Measurements from ENCODE around the gene KIAA1958. TPM values are rescaled to one million over a fixed set of nuclear protein-coding genes. Genes with fewer than 3 reads are reported as not detected.

KIAA1958 gene
- total RNA-seq, 1 experiment from 2014 or later = 18.5 TPM

GRCh38 chr9:112479221-112479620, 7.4 kb upstream of the KIAA1958 start:
- no peaks in the 10 kb centered on the region for H3K9me3 ChIP-seq (ENCODE audit: control insufficient read depth in 1 of 2, insufficient read depth in 1 of 2, low read depth in 1 of 2, low read length in 2 of 2)
- no peaks in the 10 kb centered on the region for H3K9me2 ChIP-seq (ENCODE audit: insufficient read depth)
- no peaks in the 10 kb centered on the region for H3K4me1 ChIP-seq (ENCODE audit: control insufficient read depth in 1 of 2, insufficient read depth in 2 of 2, low read length in 2 of 2)
- H3K79me2 ChIP-seq (ENCODE audit: insufficient read depth, low read length) = no peaks in the 10 kb centered on the region
- no peak overlapping the region for H2AFZ ChIP-seq (ENCODE audit: low read depth, low read length, poor library complexity, severe bottlenecking)
- no TSS peak for BruUV-seq (replicated peaks)
- RAD21 ChIA-PET (ENCODE audit: low non-redundant PET in 1 of 2, low total read pairs in 2 of 2, uncharacterized antibody in 2 of 2, unreplicated experiment in 2 of 2) = no interaction called here
- TF ChIP-seq RAD21 (IDR thresholded peaks at IDR 0.05; ENCODE audit: low read depth) (no peak), POLR2A (IDR thresholded peaks at IDR 0.05; ENCODE audit: borderline replicate concordance, extremely low read depth, insufficient read depth, insufficient read length) (no peak), YY1 (IDR thresholded peaks at IDR 0.05; ENCODE audit: extremely low read depth, insufficient replicate concordance, low read depth, low read length) (no peak), SP1 (IDR thresholded peaks at IDR 0.05; ENCODE audit: low read depth) (no peak), ZFX (IDR thresholded peaks at IDR 0.05) (no peak), SIN3A (IDR thresholded peaks at IDR 0.05; ENCODE audit: low read depth) (no peak), ELF1 (IDR thresholded peaks at IDR 0.05; ENCODE audit: borderline replicate concordance, low read depth) (no peak), CEBPB (IDR thresholded peaks at IDR 0.05; ENCODE audit: low read depth) (no peak), SRF (IDR thresholded peaks at IDR 0.05; ENCODE audit: low read depth) (no peak), ZNF274 (IDR thresholded peaks at IDR 0.05; ENCODE audit: low read depth, low read length) (no peak), POLR2AphosphoS5 (IDR thresholded peaks at IDR 0.05; ENCODE audit: low read depth, low read length) (no peak), ZBTB33 (IDR thresholded peaks at IDR 0.05; ENCODE audit: extremely low read depth, insufficient replicate concordance, low read length) (no peak), EZH2phosphoT487 (IDR thresholded peaks at IDR 0.05; ENCODE audit: borderline replicate concordance) (no peak), EZH2 (IDR thresholded peaks at IDR 0.05) (no peak), TCF7L2 (IDR thresholded peaks at IDR 0.05; ENCODE audit: borderline replicate concordance, extremely low read depth, insufficient read depth, insufficient read length) (no peak), CBX3 (IDR thresholded peaks at IDR 0.05; ENCODE audit: low read depth) (no peak)
- TF ChIP-seq, protein P1, sequence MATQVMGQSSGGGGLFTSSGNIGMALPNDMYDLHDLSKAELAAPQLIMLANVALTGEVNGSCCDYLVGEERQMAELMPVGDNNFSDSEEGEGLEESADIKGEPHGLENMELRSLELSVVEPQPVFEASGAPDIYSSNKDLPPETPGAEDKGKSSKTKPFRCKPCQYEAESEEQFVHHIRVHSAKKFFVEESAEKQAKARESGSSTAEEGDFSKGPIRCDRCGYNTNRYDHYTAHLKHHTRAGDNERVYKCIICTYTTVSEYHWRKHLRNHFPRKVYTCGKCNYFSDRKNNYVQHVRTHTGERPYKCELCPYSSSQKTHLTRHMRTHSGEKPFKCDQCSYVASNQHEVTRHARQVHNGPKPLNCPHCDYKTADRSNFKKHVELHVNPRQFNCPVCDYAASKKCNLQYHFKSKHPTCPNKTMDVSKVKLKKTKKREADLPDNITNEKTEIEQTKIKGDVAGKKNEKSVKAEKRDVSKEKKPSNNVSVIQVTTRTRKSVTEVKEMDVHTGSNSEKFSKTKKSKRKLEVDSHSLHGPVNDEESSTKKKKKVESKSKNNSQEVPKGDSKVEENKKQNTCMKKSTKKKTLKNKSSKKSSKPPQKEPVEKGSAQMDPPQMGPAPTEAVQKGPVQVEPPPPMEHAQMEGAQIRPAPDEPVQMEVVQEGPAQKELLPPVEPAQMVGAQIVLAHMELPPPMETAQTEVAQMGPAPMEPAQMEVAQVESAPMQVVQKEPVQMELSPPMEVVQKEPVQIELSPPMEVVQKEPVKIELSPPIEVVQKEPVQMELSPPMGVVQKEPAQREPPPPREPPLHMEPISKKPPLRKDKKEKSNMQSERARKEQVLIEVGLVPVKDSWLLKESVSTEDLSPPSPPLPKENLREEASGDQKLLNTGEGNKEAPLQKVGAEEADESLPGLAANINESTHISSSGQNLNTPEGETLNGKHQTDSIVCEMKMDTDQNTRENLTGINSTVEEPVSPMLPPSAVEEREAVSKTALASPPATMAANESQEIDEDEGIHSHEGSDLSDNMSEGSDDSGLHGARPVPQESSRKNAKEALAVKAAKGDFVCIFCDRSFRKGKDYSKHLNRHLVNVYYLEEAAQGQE (IDR thresholded peaks at IDR 0.05; ENCODE audit: low read depth) = no peak
- TF ChIP-seq, protein P2, sequence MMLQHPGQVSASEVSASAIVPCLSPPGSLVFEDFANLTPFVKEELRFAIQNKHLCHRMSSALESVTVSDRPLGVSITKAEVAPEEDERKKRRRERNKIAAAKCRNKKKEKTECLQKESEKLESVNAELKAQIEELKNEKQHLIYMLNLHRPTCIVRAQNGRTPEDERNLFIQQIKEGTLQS (IDR thresholded peaks at IDR 0.05) = no peak
- no peak overlapping the region for H3K9ac ChIP-seq (ENCODE audit: low read length)
- CTCF ChIA-PET = no interaction called here
- no peaks in the 10 kb centered on the region for H3K36me3 ChIP-seq (ENCODE audit: control insufficient read depth in 1 of 2, insufficient read depth in 2 of 2, low read length in 2 of 2)
- no peaks in the 10 kb centered on the region for H3K27me3 ChIP-seq (ENCODE audit: insufficient read depth, low read length)
- intact Hi-C loops (cut with micrococcal nuclease) = no loop called here
- no peak overlapping the region for H3K4me3 ChIP-seq (replicated peaks in 1 of 2; ENCODE audit: low read depth in 1 of 2, low read length in 2 of 2)
- POLR2A ChIA-PET = interaction anchor here (0.7 kb wide), 1 partner anchor 10 kb away, joined by 3 read pairs; no protein-coding TSS in a partner anchor
- H3K4me2 ChIP-seq (ENCODE audit: low read length) = no peak overlapping the region
- H4K20me1 ChIP-seq (ENCODE audit: insufficient read depth) = no peaks in the 10 kb centered on the region
- ATAC-seq (no peak), DNase-seq (ENCODE audit: low read depth, low spot score) (no peak)
- no peak overlapping the region for H3K27ac ChIP-seq (ENCODE audit: low read depth, low read length)

Measured in HCT116 (cell line).